SKM-1 (cell line): ENCODE measurements around the gene PAFAH1B2.
A peak's percentile ranks its signal among the peaks of the same experiment; 100 is the strongest.
"Not testable (repeated sequence)": the region's sequence is repeated elsewhere in the genome, so short reads cannot be mapped to it uniquely, and the experiment has no call there.

Experiments used
- DNase-seq: peaks from one replicate; lab custom pipeline; 2025; ENCODE audit not compliant: unreplicated experiment; lab: John Stamatoyannopoulos, UW

PAFAH1B2 gene

GRCh38 chr11:117172724-117173421 is 28.8 kb downstream of the PAFAH1B2 start:
- DNase-seq = no peak

- no peak for DNase-seq
These were observed 31.0 kb downstream of the PAFAH1B2 start for GRCh38 chr11:117175104-117175503.

DNA sequence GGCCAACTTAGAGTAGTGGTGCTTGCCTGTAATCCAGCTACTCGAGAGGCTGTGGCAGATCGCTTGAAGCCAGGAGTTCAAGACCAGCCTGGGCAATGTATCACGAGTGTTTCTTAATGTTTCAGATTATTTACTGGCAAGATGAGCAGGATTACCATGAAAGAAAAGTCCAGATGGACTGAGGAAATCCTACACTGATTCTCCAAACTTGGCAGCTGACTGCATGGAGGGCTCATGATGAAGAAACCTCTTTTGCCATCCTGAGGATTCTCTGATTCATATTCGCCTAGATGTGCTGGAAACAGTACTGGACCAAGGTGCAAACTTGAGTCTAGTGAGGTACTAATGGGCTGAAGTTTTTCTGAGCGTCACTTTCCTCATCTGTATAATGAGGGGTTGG is 31.7 kb downstream of the PAFAH1B2 start:
- no peak for DNase-seq

DNA sequence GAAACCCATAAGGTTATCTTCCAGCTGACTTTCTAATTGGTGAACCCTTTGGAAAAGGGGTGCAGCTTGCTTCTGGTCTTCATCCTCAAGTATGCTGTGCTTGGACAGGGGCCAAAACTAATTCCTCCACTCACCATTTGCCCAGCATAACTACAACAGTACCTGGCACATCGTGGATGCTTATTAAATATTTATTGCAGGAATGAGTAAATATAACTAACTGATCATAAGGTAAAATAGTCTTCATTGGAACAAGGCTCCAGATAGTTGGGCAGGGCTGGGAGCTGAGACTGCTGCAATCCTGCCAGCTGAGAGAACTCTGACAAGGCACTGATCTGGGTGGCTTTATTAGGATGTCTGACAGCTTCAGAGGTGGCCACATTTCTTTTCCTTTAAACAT is 32.1 kb downstream of the PAFAH1B2 start:
- DNase-seq = no peak

DNA sequence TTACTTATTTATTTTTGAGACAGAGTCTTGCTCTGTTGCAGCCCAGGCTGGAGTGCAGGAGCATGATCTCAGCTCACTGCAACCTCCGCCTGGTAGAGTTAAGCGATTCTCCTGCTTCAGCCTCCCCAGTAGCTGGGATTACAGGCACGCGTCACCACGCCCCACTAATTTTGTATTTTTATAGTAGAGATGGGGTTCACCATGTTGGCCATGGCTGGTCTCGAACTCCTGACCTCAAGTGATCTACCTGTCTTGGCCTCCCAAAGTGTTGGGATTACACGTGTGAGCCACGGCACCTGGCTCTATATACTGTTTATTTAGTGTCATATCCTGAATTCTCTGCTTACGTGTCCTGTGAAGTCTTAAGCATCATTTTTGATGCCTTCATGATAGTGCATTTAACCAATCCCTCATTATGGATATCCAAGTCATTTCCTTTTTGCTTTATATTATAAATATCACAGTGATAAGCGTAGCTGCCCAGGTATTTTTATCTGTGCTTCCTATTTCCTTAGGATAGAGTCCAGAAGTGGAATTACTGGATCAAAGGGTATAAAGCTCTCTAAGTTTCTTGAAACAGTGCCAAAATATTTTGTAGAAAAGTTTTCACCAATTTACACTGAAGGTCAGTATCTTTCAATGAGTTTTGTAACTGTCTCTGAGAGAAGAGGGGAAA is 33.6 kb downstream of the PAFAH1B2 start:
- DNase-seq = no peak

GRCh38 chr11:117178210-117179034 is 34.3 kb downstream of the PAFAH1B2 start, which contains the start of gene SIDT2:
Gene SIDT2, plus strand, starts transcription at chr11:117178743. Its CDS starts 521 bp downstream, at chr11:117179264.
- DNase-seq = peak; percentile 62

DNA sequence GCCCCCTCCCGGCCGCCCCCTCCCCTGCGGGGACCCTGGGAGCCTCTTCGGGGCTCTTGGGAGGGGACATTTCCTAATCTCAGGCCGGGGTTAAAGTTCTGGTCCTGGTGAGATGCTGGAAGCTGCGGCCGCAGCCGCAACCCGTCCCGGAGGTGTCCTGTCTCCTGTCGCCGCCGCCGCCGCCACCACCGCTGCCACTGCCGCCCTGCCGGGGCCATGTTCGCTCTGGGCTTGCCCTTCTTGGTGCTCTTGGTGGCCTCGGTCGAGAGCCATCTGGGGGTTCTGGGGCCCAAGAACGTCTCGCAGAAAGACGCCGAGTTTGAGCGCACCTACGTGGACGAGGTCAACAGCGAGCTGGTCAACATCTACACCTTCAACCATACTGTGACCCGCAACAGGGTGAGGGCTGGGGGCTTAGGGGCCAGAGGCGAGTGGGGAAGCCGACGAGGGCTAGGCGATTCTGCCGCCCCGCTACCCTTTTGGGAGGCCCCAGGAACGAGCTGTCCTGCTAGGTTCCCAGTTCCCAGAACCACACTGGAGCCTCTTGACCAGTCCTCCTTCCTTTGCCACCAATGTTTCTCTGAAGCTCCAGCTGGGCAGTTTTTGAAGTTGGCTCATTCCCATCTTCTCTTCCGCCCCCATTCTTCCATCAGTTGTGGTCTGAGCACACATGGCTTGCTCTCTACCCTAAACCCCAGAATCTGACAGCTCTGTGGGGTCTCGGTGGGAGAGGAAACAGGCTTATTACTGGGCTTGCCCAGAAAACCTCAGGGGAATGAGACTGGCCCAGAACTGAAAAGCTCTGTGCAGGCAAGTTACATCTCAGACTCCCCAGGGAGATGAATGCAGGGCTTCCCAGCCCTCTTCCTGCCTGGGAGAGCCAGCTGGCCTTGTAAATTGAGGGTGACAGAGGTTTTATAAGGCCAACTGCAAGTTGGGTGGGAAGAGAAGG is 35.2 kb downstream of the PAFAH1B2 start:
- DNase-seq = no peak

GRCh38 chr11:117180020-117180419 is 35.9 kb downstream of the PAFAH1B2 start:
- DNase-seq = no peak

GRCh38 chr11:117180661-117181585 is 36.8 kb downstream of the PAFAH1B2 start:
- peak; percentile 84 for DNase-seq

DNA sequence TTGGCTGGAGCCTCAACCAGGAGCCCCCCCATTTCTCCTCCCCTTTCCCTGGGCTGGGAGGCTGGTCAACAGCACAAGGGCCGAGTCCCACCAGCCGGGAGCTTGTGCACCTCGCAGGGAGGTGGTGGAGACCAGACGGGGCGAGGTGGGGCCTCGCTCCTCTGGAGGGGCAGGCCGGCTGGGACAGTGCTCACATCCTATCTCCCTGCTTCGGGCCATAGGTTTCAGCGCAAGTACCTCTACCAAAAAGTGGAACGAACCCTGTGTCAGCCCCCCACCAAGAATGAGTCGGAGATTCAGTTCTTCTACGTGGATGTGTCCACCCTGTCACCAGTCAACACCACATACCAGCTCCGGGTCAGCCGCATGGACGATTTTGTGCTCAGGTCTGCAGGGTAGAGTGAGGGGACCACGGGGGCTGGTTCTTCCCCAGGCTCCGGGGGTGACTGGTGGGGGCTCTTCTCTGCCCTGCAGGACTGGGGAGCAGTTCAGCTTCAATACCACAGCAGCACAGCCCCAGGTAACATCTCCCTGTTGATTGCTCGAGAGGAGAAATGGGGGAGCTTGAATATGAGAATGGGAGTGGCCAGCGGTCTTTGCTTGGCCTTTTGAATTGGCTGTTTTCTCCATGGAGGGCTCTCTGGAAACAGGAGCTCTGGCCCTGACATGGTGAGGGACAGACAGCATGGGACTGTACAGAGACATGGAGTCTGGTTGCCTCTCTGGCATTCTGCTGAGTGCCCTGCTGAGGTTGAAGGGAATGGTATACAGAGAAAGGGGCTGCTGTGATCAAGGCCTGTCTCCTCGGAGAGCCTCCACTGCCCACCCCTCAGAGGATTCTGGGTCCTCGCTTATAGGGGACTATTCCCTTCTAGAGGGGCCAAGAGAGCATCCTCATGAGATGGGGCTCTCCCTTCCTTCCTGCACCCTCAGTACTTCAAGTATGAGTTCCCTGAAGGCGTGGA is 37.8 kb downstream of the PAFAH1B2 start:
- DNase-seq = no peak

- DNase-seq = no peak
These were observed 38.5 kb downstream of the PAFAH1B2 start for GRCh38 chr11:117182551-117182935.

GRCh38 chr11:117183178-117183577 is 39.1 kb downstream of the PAFAH1B2 start:
- DNase-seq = not testable (repeated sequence)

DNA sequence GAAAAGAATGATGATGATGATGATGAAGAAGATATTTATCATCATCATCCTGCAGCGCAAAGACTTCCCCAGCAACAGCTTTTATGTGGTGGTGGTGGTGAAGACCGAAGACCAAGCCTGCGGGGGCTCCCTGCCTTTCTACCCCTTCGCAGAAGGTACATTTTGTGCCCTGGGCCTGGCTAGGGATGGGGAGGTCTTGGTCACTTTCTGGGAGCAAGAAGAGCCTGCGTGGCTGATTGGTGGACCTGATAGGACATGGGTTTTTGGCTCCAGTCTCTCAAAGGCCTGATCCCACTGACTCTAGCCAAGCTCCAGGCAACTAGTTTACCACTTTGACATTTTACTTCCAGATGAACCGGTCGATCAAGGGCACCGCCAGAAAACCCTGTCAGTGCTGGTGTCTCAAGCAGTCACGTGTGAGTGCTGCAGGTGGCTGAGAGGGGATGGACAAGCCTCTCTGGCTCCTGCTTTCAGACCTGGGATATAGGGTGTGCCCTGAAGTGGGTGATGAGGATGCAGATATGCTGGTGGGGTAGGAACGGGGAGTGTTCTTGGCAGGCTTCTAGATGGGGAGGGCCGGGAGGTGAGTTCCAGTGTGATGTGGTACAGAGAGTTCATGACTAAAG is 39.8 kb downstream of the PAFAH1B2 start:
- no peak for DNase-seq

GRCh38 chr11:117185736-117186430 is 41.8 kb downstream of the PAFAH1B2 start:
- DNase-seq = peak; percentile 74

DNA sequence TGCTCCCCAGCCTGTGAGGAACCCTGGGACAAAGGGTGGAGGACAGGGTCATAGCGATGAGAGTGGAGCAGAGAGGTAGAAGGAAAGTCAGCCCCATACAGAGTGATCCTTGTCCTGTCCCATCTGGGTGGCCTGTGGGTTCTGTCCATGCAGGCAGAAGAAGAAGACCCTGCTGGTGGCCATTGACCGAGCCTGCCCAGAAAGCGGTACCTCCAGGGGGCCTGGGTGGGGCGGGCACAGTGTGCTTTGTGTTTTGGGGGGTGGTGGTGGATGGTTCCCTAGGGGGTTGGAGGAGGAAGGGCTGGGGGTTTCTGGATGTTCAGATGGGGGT is 42.3 kb downstream of the PAFAH1B2 start:
- DNase-seq = no peak

- DNase-seq = no peak
These were observed 42.9 kb downstream of the PAFAH1B2 start for GRCh38 chr11:117187007-117187406.

DNA sequence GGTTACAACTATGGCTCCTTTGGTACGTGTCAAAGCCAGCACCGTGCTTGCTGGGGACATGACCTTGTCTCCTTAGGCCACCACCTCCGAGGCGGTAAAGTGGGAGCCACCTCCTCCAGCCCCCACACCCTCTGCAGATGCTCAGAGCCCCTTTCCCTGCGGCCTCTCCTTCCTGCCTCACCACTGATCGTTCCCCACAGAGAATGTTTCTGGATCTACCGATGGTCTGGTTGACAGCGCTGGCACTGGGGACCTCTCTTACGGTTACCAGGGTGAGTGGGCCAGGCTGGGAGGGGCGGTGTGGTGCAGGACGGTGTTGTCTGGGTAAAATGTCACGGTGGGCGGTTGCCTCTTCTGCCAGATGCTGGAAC is 43.3 kb downstream of the PAFAH1B2 start:
- no peak for DNase-seq
